Ramos (cell line): ENCODE results near the gene ATG9B.
"Not testable (repeated sequence)": the region's sequence is repeated elsewhere in the genome, so short reads cannot be mapped to it uniquely, and the experiment has no call there.

Experiments used
- in situ Hi-C: fragments of 300-500 bp; cut with MboI; formaldehyde crosslinking; loops from one replicate; pipeline ENCODE4 v1.14.3; 2022; ENCODE audit warnings: low sequenced_read_pairs; ENCODE audit not compliant: unreplicated experiment

ATG9B gene

GRCh38 chr7:151058781-151059366 lies 34.6 kb upstream of the ATG9B start:
- in situ Hi-C loops, result no loop called here

- in situ Hi-C loops, result no loop called here
Observed at GRCh38 chr7:151057989-151058780, 33.9 kb upstream of the ATG9B start.

- in situ Hi-C loops, result no loop called here
Observed at GRCh38 chr7:151057506-151057988, 33.3 kb upstream of the ATG9B start, which contains the start of gene CDK5. Gene CDK5 (minus strand): TSS chr7:151057897. CDS start chr7:151057848, 49 bp downstream.

GRCh38 chr7:151056666-151057505 lies 32.6 kb upstream of the ATG9B start:
- in situ Hi-C loops, result no loop called here

- in situ Hi-C loops, result no loop called here
Observed at GRCh38 chr7:151056283-151056665, 32.0 kb upstream of the ATG9B start.

GRCh38 chr7:151053751-151054150 lies 29.5 kb upstream of the ATG9B start:
- in situ Hi-C loops, result no loop called here

GRCh38 chr7:151053096-151053495 lies 28.8 kb upstream of the ATG9B start:
- in situ Hi-C loops, result no loop called here

GRCh38 chr7:151051108-151051507 lies 26.8 kb upstream of the ATG9B start:
- in situ Hi-C loops, result no loop called here

- in situ Hi-C loops, result no loop called here
Observed at GRCh38 chr7:151048911-151049463, 24.7 kb upstream of the ATG9B start.

- in situ Hi-C loops, result no loop called here
Observed at GRCh38 chr7:151047976-151048815, 23.9 kb upstream of the ATG9B start, which contains the start of gene ASIC3. Gene ASIC3 (plus strand): TSS chr7:151048531. CDS start chr7:151048886, 355 bp downstream.

GRCh38 chr7:151046603-151047573 lies 22.6 kb upstream of the ATG9B start:
- in situ Hi-C loops, result no loop called here

GRCh38 chr7:151045967-151046366 lies 21.7 kb upstream of the ATG9B start:
- in situ Hi-C loops, result no loop called here

- in situ Hi-C loops, result no loop called here
Observed at GRCh38 chr7:151045262-151045661, 21.0 kb upstream of the ATG9B start.

- in situ Hi-C loops, result no loop called here
Observed at GRCh38 chr7:151043959-151044358, 19.7 kb upstream of the ATG9B start.

GRCh38 chr7:151043449-151043848 lies 19.2 kb upstream of the ATG9B start:
- in situ Hi-C loops, result not testable (repeated sequence)

GRCh38 chr7:151040616-151041375 lies 16.5 kb upstream of the ATG9B start:
- in situ Hi-C loops, result no loop called here

- in situ Hi-C loops, result no loop called here
Observed at GRCh38 chr7:151039850-151040548, 15.7 kb upstream of the ATG9B start.
